PC-9 (cell line): ENCODE measurements around the gene KIF7.

ENCODE experiments used
- CTCF ChIP-seq: fragments of 200-600 bp; sonication (generic); conservative IDR thresholded peaks from 2 replicates; pipeline ENCODE4 v1.6.1; 2017; ENCODE audit warnings: mixed run types, antibody characterized with exemption, mild to moderate bottlenecking, moderate library complexity
- EZH2 ChIP-seq: fragments of 200-600 bp; sonication (generic); IDR thresholded peaks from 2 replicates; pipeline ENCODE4 v1.8.0; 2017; ENCODE audit warnings: antibody characterized with exemption, low read depth

- TF ChIP-seq CTCF (no peak), EZH2 (no peak)
Observed at GRCh38 chr15:89668171-89668570, 12.9 kb upstream of the KIF7 start.
